ENCODE data around the gene AUTS2.

AUTS2 gene

DNA sequence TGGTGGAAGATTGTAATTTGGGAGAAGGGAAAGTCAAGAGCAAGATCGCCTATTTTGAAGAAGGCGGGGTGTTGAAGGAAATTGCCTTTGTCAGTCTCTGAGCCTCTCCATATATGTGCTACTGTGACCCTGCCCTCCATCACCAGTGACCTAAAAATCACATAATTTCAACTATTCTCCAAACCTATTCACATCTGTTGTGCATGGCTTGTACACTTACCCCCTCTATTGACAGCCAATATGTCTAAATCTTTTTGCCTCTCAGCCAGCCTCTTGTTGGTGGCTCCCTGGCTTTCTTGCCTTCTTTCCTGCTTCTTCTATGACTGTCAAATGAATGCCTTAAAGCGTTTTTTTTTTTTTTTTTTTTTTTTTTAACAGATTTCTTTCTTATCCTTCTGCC is 295.6 kb downstream of the AUTS2 start:
- Histone ChIP-seq H3K4ac (ENCODE audit: low read depth, low read length) (no peak overlapping the region), H3K18ac (ENCODE audit: low read length) (no peak overlapping the region), H2BK15ac (replicated peaks; ENCODE audit: low read depth) (no peak overlapping the region), H2BK120ac (ENCODE audit: low read depth, low read length) (no peak overlapping the region), H2AK5ac (ENCODE audit: low read length) (no peak overlapping the region), H3K27ac (ENCODE audit: low read depth, low read length) (no peak overlapping the region), H4K8ac (ENCODE audit: low read depth, low read length) (no peak overlapping the region), H3K4me2 (ENCODE audit: low read length) (no peak overlapping the region), H3K56ac (ENCODE audit: low read length) (no peak overlapping the region), H3K4me3 (ENCODE audit: low read length) (no peak overlapping the region), H4K5ac (ENCODE audit: low read length) (no peak overlapping the region), H3K27me3 (ENCODE audit: insufficient read depth, low read length, poor library complexity) (no peaks in the 10 kb centered on the region), H3K4me1 (ENCODE audit: control insufficient read depth, low read depth, low read length) (no peaks in the 10 kb centered on the region), H3K79me2 (ENCODE audit: control insufficient read depth, insufficient read depth, low read length) (no peaks in the 10 kb centered on the region), H3K23ac (ENCODE audit: low read length) (no peak overlapping the region), H3K9ac (ENCODE audit: low read length) (no peak overlapping the region), H3K79me1 (ENCODE audit: low read length) (no peaks in the 10 kb centered on the region), H2BK5ac (ENCODE audit: low read length) (no peak overlapping the region), H3K36me3 (ENCODE audit: control insufficient read depth, insufficient read depth, low read length) (no peaks in the 10 kb centered on the region)
- no CpG with 5 or more reads among the region's 3 CpGs for WGBS (ENCODE audit: extremely low coverage, insufficient coverage, low lambda C conversion rate)
- peak; percentile 27 for DNase-seq

DNA sequence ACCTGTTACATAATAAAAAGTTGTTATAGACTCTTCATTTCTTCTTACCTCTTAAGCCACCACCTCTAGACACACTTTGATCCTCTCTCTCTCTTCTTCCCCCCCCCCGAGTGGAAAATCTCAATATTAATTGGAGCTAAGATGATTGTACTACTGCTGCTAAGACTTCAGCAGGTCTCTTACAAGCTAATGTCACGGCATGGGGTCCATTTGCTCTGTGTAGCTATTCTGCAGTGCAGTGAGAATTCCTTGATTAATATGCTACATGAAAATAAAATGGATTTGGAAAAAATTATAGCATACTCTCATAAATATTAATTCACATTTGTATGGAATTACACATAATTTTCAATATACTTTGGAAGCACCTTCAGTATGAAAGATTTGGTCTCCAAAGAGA is 297.2 kb downstream of the AUTS2 start:
- H3K27ac ChIP-seq (ENCODE audit: low read depth, low read length): no peak overlapping the region
- WGBS (ENCODE audit: extremely low coverage, insufficient coverage, low lambda C conversion rate): no CpG with 5 or more reads among the region's 2 CpGs
- H3K4me2 ChIP-seq (ENCODE audit: low read length): no peak overlapping the region
- H3K4me3 ChIP-seq (ENCODE audit: low read length): no peak overlapping the region
- no peak for DNase-seq
- no peak overlapping the region for H4K8ac ChIP-seq (ENCODE audit: low read depth, low read length)
- H4K5ac ChIP-seq (ENCODE audit: low read length): no peak overlapping the region
- no peaks in the 10 kb centered on the region for H3K79me2 ChIP-seq (ENCODE audit: control insufficient read depth, insufficient read depth, low read length)
- H2AK5ac ChIP-seq (ENCODE audit: low read length): no peak overlapping the region
- H3K27me3 ChIP-seq (ENCODE audit: insufficient read depth, low read length, poor library complexity): no peaks in the 10 kb centered on the region
- no peak overlapping the region for H3K23ac ChIP-seq (ENCODE audit: low read length)
- H3K56ac ChIP-seq (ENCODE audit: low read length): no peak overlapping the region
- no peak overlapping the region for H2BK5ac ChIP-seq (ENCODE audit: low read length)
- H3K18ac ChIP-seq (ENCODE audit: low read length): no peak overlapping the region
- H3K4ac ChIP-seq (ENCODE audit: low read depth, low read length): no peak overlapping the region
- H2BK15ac ChIP-seq (replicated peaks; ENCODE audit: low read depth): no peak overlapping the region
- H3K4me1 ChIP-seq (ENCODE audit: control insufficient read depth, low read depth, low read length): no peaks in the 10 kb centered on the region
- no peaks in the 10 kb centered on the region for H3K79me1 ChIP-seq (ENCODE audit: low read length)
- no peaks in the 10 kb centered on the region for H3K36me3 ChIP-seq (ENCODE audit: control insufficient read depth, insufficient read depth, low read length)
- no peak overlapping the region for H3K9ac ChIP-seq (ENCODE audit: low read length)
- no peak overlapping the region for H2BK120ac ChIP-seq (ENCODE audit: low read depth, low read length)

DNA sequence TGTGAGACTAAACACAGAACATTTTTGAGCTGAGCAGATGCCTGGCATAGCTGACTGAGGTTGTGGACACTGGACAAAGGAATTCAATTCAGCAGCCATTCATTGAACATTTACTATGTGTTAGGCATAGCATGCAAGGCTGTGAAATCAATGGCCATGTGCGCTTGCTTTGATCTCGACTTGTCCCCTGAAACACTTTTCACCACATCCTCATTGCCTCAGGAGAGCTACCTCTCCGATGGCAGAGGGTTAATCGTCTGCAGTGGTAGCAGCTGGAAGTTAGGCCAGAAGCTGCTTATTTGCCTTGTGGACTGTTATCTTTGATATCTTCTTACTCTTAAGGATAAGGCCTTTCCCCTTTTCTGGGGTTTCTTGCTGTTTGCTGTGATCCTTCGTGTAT is 297.8 kb downstream of the AUTS2 start:
- no peaks in the 10 kb centered on the region for H3K4me1 ChIP-seq (ENCODE audit: control insufficient read depth, low read depth, low read length)
- no peak overlapping the region for H3K23ac ChIP-seq (ENCODE audit: low read length)
- H3K36me3 ChIP-seq (ENCODE audit: control insufficient read depth, insufficient read depth, low read length): no peaks in the 10 kb centered on the region
- no peak overlapping the region for H2BK120ac ChIP-seq (ENCODE audit: low read depth, low read length)
- H3K4me3 ChIP-seq (ENCODE audit: low read length): no peak overlapping the region
- no peak overlapping the region for H2BK15ac ChIP-seq (replicated peaks; ENCODE audit: low read depth)
- no peak overlapping the region for H3K27ac ChIP-seq (ENCODE audit: low read depth, low read length)
- no peak overlapping the region for H3K18ac ChIP-seq (ENCODE audit: low read length)
- H3K4ac ChIP-seq (ENCODE audit: low read depth, low read length): no peak overlapping the region
- H2BK5ac ChIP-seq (ENCODE audit: low read length): no peak overlapping the region
- DNase-seq: no peak
- no peaks in the 10 kb centered on the region for H3K79me1 ChIP-seq (ENCODE audit: low read length)
- H3K56ac ChIP-seq (ENCODE audit: low read length): no peak overlapping the region
- H4K8ac ChIP-seq (ENCODE audit: low read depth, low read length): no peak overlapping the region
- H3K4me2 ChIP-seq (ENCODE audit: low read length): no peak overlapping the region
- no peak overlapping the region for H2AK5ac ChIP-seq (ENCODE audit: low read length)
- no peak overlapping the region for H3K9ac ChIP-seq (ENCODE audit: low read length)
- no peaks in the 10 kb centered on the region for H3K79me2 ChIP-seq (ENCODE audit: control insufficient read depth, insufficient read depth, low read length)
- no peak overlapping the region for H4K5ac ChIP-seq (ENCODE audit: low read length)
- no CpG with 5 or more reads among the region's 5 CpGs for WGBS (ENCODE audit: extremely low coverage, insufficient coverage, low lambda C conversion rate)
- no peaks in the 10 kb centered on the region for H3K27me3 ChIP-seq (ENCODE audit: insufficient read depth, low read length, poor library complexity)

DNA sequence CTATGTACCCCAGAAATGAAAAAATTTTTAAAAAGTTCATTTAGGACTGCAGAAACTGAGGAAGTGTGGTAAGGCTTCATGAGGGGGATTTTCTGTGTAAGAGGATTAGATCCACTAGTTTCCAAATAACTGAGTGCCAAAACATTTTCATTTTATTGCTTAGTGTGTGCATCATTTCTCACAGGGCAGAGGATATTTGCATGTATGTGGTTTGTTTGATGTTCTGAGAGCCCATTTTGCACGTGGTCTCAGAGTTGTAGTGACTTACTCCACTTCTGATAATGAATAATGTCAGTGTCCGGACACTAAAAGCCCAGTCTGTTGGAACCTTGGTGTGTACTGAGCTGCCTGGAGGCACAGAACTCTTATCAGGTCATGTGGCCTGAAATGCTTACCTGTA is 299.9 kb downstream of the AUTS2 start:
- no peaks in the 10 kb centered on the region for H3K27me3 ChIP-seq (ENCODE audit: insufficient read depth, low read length, poor library complexity)
- no peaks in the 10 kb centered on the region for H3K4me1 ChIP-seq (ENCODE audit: control insufficient read depth, low read depth, low read length)
- no peak overlapping the region for H3K18ac ChIP-seq (ENCODE audit: low read length)
- H3K79me2 ChIP-seq (ENCODE audit: control insufficient read depth, insufficient read depth, low read length): no peaks in the 10 kb centered on the region
- no peak overlapping the region for H2BK5ac ChIP-seq (ENCODE audit: low read length)
- H3K4me2 ChIP-seq (ENCODE audit: low read length): no peak overlapping the region
- H2AK5ac ChIP-seq (ENCODE audit: low read length): no peak overlapping the region
- no peak overlapping the region for H3K4me3 ChIP-seq (ENCODE audit: low read length)
- H2BK120ac ChIP-seq (ENCODE audit: low read depth, low read length): no peak overlapping the region
- H3K9ac ChIP-seq (ENCODE audit: low read length): no peak overlapping the region
- WGBS (ENCODE audit: extremely low coverage, insufficient coverage, low lambda C conversion rate): no CpG with 5 or more reads among the region's 2 CpGs
- H2BK15ac ChIP-seq (replicated peaks; ENCODE audit: low read depth): no peak overlapping the region
- H4K8ac ChIP-seq (ENCODE audit: low read depth, low read length): no peak overlapping the region
- no peaks in the 10 kb centered on the region for H3K36me3 ChIP-seq (ENCODE audit: control insufficient read depth, insufficient read depth, low read length)
- no peak overlapping the region for H3K4ac ChIP-seq (ENCODE audit: low read depth, low read length)
- H3K56ac ChIP-seq (ENCODE audit: low read length): no peak overlapping the region
- no peak for DNase-seq
- H3K23ac ChIP-seq (ENCODE audit: low read length): no peak overlapping the region
- H4K5ac ChIP-seq (ENCODE audit: low read length): no peak overlapping the region
- H3K27ac ChIP-seq (ENCODE audit: low read depth, low read length): no peak overlapping the region
- no peaks in the 10 kb centered on the region for H3K79me1 ChIP-seq (ENCODE audit: low read length)

DNA sequence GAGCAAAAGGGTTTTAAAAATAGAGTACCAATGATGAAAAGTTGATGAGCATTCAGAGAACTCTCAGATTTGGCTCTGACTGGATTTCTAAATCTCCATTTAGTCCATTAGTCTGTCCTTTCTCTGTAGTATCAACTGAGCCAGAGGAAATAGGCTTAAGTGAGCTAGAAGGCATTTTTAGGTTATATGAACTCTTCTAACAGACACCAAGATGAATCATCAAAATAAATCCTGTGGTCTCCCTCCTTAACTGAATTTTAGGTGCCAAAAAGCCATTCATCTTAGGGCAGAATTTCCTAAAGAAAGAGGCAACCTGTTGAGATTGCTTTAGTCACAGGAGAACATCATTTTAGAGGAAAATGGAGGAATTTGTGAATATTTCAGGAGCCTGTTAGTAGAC is 305.1 kb downstream of the AUTS2 start:
- H2BK5ac ChIP-seq (ENCODE audit: low read length): no peak overlapping the region
- H3K9ac ChIP-seq (ENCODE audit: low read length): no peak overlapping the region
- H2BK120ac ChIP-seq (ENCODE audit: low read depth, low read length): no peak overlapping the region
- no peak overlapping the region for H3K4ac ChIP-seq (ENCODE audit: low read depth, low read length)
- no peak overlapping the region for H2BK15ac ChIP-seq (replicated peaks; ENCODE audit: low read depth)
- H4K8ac ChIP-seq (ENCODE audit: low read depth, low read length): no peak overlapping the region
- H3K23ac ChIP-seq (ENCODE audit: low read length): no peak overlapping the region
- no peaks in the 10 kb centered on the region for H3K4me1 ChIP-seq (ENCODE audit: control insufficient read depth, low read depth, low read length)
- H3K56ac ChIP-seq (ENCODE audit: low read length): no peak overlapping the region
- no peak overlapping the region for H2AK5ac ChIP-seq (ENCODE audit: low read length)
- no peak for DNase-seq
- no peak overlapping the region for H3K4me3 ChIP-seq (ENCODE audit: low read length)
- H3K4me2 ChIP-seq (ENCODE audit: low read length): no peak overlapping the region
- H3K36me3 ChIP-seq (ENCODE audit: control insufficient read depth, insufficient read depth, low read length): no peaks in the 10 kb centered on the region
- no peak overlapping the region for H3K18ac ChIP-seq (ENCODE audit: low read length)
- no peaks in the 10 kb centered on the region for H3K27me3 ChIP-seq (ENCODE audit: insufficient read depth, low read length, poor library complexity)
- no peaks in the 10 kb centered on the region for H3K79me1 ChIP-seq (ENCODE audit: low read length)
- H3K27ac ChIP-seq (ENCODE audit: low read depth, low read length): no peak overlapping the region
- H4K5ac ChIP-seq (ENCODE audit: low read length): no peak overlapping the region
- H3K79me2 ChIP-seq (ENCODE audit: control insufficient read depth, insufficient read depth, low read length): no peaks in the 10 kb centered on the region

DNA sequence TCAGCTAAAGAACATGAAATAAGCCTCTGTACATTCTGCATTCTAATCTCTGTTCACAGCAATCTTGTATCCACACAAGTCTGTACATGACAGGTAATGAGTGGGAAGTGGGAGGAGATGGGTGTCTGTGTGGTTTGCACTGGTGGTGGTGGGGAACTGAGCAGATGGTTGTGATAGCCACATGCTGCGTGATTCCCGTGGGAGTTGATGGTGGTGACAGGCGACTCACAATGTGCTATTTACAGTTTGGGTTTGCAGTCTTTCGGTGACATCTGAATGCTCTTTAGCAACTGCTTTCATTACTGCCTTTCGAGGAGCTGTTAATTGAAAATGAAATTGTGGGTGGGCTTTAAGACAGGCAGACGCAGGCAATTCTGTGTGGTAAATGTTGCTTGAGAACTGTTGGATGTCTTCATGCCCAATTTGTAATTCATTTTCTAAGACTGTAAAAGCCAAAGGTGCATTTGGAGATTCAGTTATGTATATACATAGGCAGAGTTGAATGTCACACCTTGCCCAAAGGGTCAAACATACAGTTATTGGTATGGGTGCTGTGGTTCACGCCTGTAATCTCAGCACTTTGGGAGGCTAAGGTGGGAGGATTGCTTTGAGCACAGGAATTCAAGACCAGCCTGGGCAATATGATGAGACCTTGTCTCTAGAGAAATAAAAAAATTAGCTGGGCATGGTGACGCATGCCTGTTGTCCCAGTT is 308.2 kb downstream of the AUTS2 start:
- H3K27me3 ChIP-seq (ENCODE audit: insufficient read depth, low read length, poor library complexity): no peaks in the 10 kb centered on the region
- DNase-seq: no peak
- H3K27ac ChIP-seq (ENCODE audit: low read depth, low read length): no peak overlapping the region
- no peak overlapping the region for H4K8ac ChIP-seq (ENCODE audit: low read depth, low read length)
- no peak overlapping the region for H3K9ac ChIP-seq (ENCODE audit: low read length)
- no peak overlapping the region for H2AK5ac ChIP-seq (ENCODE audit: low read length)
- H3K79me2 ChIP-seq (ENCODE audit: control insufficient read depth, insufficient read depth, low read length): no peaks in the 10 kb centered on the region
- H3K36me3 ChIP-seq (ENCODE audit: control insufficient read depth, insufficient read depth, low read length): no peaks in the 10 kb centered on the region
- no peaks in the 10 kb centered on the region for H3K79me1 ChIP-seq (ENCODE audit: low read length)
- no peaks in the 10 kb centered on the region for H3K4me1 ChIP-seq (ENCODE audit: control insufficient read depth, low read depth, low read length)
- no peak overlapping the region for H2BK5ac ChIP-seq (ENCODE audit: low read length)
- H2BK15ac ChIP-seq (replicated peaks; ENCODE audit: low read depth): no peak overlapping the region
- H3K4me2 ChIP-seq (ENCODE audit: low read length): no peak overlapping the region
- no peak overlapping the region for H4K5ac ChIP-seq (ENCODE audit: low read length)
- no peak overlapping the region for H3K56ac ChIP-seq (ENCODE audit: low read length)
- H3K18ac ChIP-seq (ENCODE audit: low read length): no peak overlapping the region
- no CpG with 5 or more reads among the region's 8 CpGs for WGBS (ENCODE audit: extremely low coverage, insufficient coverage, low lambda C conversion rate)
- no peak overlapping the region for H3K4me3 ChIP-seq (ENCODE audit: low read length)
- no peak overlapping the region for H2BK120ac ChIP-seq (ENCODE audit: low read depth, low read length)
- H3K23ac ChIP-seq (ENCODE audit: low read length): no peak overlapping the region
- no peak overlapping the region for H3K4ac ChIP-seq (ENCODE audit: low read depth, low read length)

Data from mesendoderm (in vitro differentiated cells).